GM12878 (cell line): ENCODE data around the gene TLE7. TPM values are rescaled to one million over a fixed set of nuclear protein-coding genes. Genes with fewer than 3 reads are reported as not detected.

Experiments used
- BMI1 ChIP-seq: fragments of 450-650 bp; IDR thresholded peaks from 2 replicates; pipeline ENCODE4 v1.6.1; 2016; ENCODE audit warnings: mild to moderate bottlenecking, moderate library complexity, borderline replicate concordance
- PAX8 ChIP-seq: fragments of 450-650 bp; IDR thresholded peaks from 2 replicates; pipeline ENCODE4 v1.6.1; 2017; ENCODE audit warnings: mild to moderate bottlenecking, moderate library complexity
- PKNOX1 ChIP-seq: fragments of 450-650 bp; IDR thresholded peaks from 2 replicates; pipeline ENCODE4 v1.6.1; 2016; ENCODE audit warnings: mild to moderate bottlenecking
- PRDM15 ChIP-seq: fragments of 450-650 bp; formaldehyde crosslinking; IDR thresholded peaks from 2 replicates; pipeline ENCODE4 v1.4.0; 2020; ENCODE audit warnings: mild to moderate bottlenecking, moderate library complexity
- RELB ChIP-seq: fragments of 450-650 bp; IDR thresholded peaks from 2 replicates; pipeline ENCODE4 v1.6.1; 2017; ENCODE audit warnings: low read depth, mild to moderate bottlenecking, moderate library complexity
- RFX5 ChIP-seq: IDR thresholded peaks from 2 replicates; pipeline ENCODE4 v1.6.1; 2011; ENCODE audit warnings: low read depth, low read length, improper control_type of control experiment
- SUZ12 ChIP-seq: fragments of 200-600 bp; sonication (generic); IDR thresholded peaks from one replicate; pipeline ENCODE4 v1.6.1; 2018; ENCODE audit warnings: antibody characterized with exemption, mild to moderate bottlenecking; ENCODE audit not compliant: unreplicated experiment
- TBL1XR1 ChIP-seq: IDR thresholded peaks from 2 replicates; pipeline ENCODE4 v1.6.1; 2012; ENCODE audit warnings: low read depth, low read length, improper control_type of control experiment
- TCF3 ChIP-seq: IDR thresholded peaks from 2 replicates; pipeline ENCODE4 v1.6.1; 2012; ENCODE audit warnings: low read depth, mild to moderate bottlenecking, low read length, borderline replicate concordance; ENCODE audit not compliant: insufficient read depth
- ZBTB4 ChIP-seq: fragments of 450-650 bp; formaldehyde crosslinking; IDR thresholded peaks from 2 replicates; pipeline ENCODE4 v1.4.0; 2022; ENCODE audit warnings: mild to moderate bottlenecking, moderate library complexity
- polyA plus RNA-seq, 11 experiments: library from polyadenylated mRNA; depleted of rRNA in 4 of 11; unstranded in 6 of 11; stranded (reverse) in 5 of 11; fragments of >200 nt; fragmentation: Nextera tagmentation in 4 of 11; fragmentation: Illumina TruSeq in 1 of 11; extraction: Ambion mirVana in 4 of 11; extraction: Trizol in 1 of 11; gene quantifications; 1 replicate in 1 of 11; 2 replicates in 10 of 11; pipeline versions ENCODE4 v1.2.1 to v1.2.3, GENCODE V29; 2011 to 2016; ENCODE audit warnings: inconsistent platforms in 2 of 11, missing spikeins in 2 of 11, low read depth in 1 of 11
- total RNA-seq, 4 experiments: library from RNA; depleted of rRNA in 3 of 4; stranded (reverse); fragments of >200 nt in 3 of 4; fragmentation: Illumina TruSeq in 1 of 4; extraction: Trizol in 1 of 4; gene quantifications; 2 replicates each; pipeline versions ENCODE4 v1.2.1 to v1.2.3, GENCODE V29; 2013 to 2021

Gene TLE7
- total and polyA plus RNA-seq, 10 of the 15 experiments (the other 5 are each of a cell fraction or from before 2014, with no cell fraction given) = not detected

GRCh38 chr16:71459510-71459909 is 17.7 kb upstream of the TLE7 start (continued):
- TF ChIP-seq RELB = no peak
- no peak for TF ChIP-seq PKNOX1
- TF ChIP-seq SUZ12 = no peak
- TF ChIP-seq TBL1XR1 = no peak
- TF ChIP-seq RFX5 = no peak
- TF ChIP-seq TCF3 = no peak
- no peak for TF ChIP-seq ZBTB4 (CRISPR knock-in tag)
- TF ChIP-seq PRDM15 (CRISPR knock-in tag) = no peak
- no peak for TF ChIP-seq BMI1
- no peak for TF ChIP-seq PAX8
